ENCODE data around the gene MEST. TPM values are rescaled to one million over a fixed set of nuclear protein-coding genes. Genes with fewer than 3 reads are reported as not detected.
"Not testable (repeated sequence)": the region's sequence is repeated elsewhere in the genome, so short reads cannot be mapped to it uniquely, and the experiment has no call there.

MEST gene
- not detected in 2 replicates for total RNA-seq (2014; rRNA removed; shearing (Covaris generic))

GRCh38 chr7:130491841-130492522, at the start of gene MEST:
MEST (plus strand) TSS chr7:130492085; CDS start chr7:130492314, 229 bp downstream.
- no peak for DNase-seq (ENCODE audit: low spot score)

GRCh38 chr7:130442601-130443000, 49.3 kb upstream of the MEST start:
- DNase-seq (ENCODE audit: low spot score), result no peak

- DNase-seq (ENCODE audit: low spot score), result no peak
These were observed 47.7 kb upstream of the MEST start for GRCh38 chr7:130444234-130444633.

GRCh38 chr7:130444751-130445407, 47.0 kb upstream of the MEST start:
- DNase-seq (ENCODE audit: low spot score), result no peak

GRCh38 chr7:130446259-130446658, 45.6 kb upstream of the MEST start:
- DNase-seq (ENCODE audit: low spot score), result no peak

GRCh38 chr7:130451344-130451743, 40.5 kb upstream of the MEST start:
- not testable (repeated sequence) for DNase-seq (ENCODE audit: low spot score)

- DNase-seq (ENCODE audit: low spot score), result no peak
These were observed 38.9 kb upstream of the MEST start for GRCh38 chr7:130452951-130453350.

GRCh38 chr7:130454959-130455358, 36.9 kb upstream of the MEST start:
- no peak for DNase-seq (ENCODE audit: low spot score)

- no peak for DNase-seq (ENCODE audit: low spot score)
These were observed 33.6 kb upstream of the MEST start for GRCh38 chr7:130458257-130458656.

- DNase-seq (ENCODE audit: low spot score), result no peak
These were observed 30.6 kb upstream of the MEST start for GRCh38 chr7:130461272-130461671.

- DNase-seq (ENCODE audit: low spot score), result no peak
These were observed 28.1 kb upstream of the MEST start for GRCh38 chr7:130463553-130464434.

- DNase-seq (ENCODE audit: low spot score), result no peak
These were observed 23.3 kb upstream of the MEST start for GRCh38 chr7:130468612-130469011.

GRCh38 chr7:130471974-130472373, 19.9 kb upstream of the MEST start:
- DNase-seq (ENCODE audit: low spot score), result no peak

GRCh38 chr7:130473289-130473688, 18.6 kb upstream of the MEST start:
- DNase-seq (ENCODE audit: low spot score), result no peak

- DNase-seq (ENCODE audit: low spot score), result no peak
These were observed 18.0 kb upstream of the MEST start for GRCh38 chr7:130473876-130474275.

- no peak for DNase-seq (ENCODE audit: low spot score)
These were observed 16.1 kb upstream of the MEST start for GRCh38 chr7:130475776-130476175.

- DNase-seq (ENCODE audit: low spot score), result no peak
These were observed 15.4 kb upstream of the MEST start for GRCh38 chr7:130476297-130477150.

GRCh38 chr7:130478991-130479390, 12.9 kb upstream of the MEST start:
- no peak for DNase-seq (ENCODE audit: low spot score)

- DNase-seq (ENCODE audit: low spot score), result no peak
These were observed 12.0 kb upstream of the MEST start for GRCh38 chr7:130479716-130480400.

GRCh38 chr7:130481898-130482297, 10.0 kb upstream of the MEST start:
- DNase-seq (ENCODE audit: low spot score), result peak; percentile 10

- no peak for DNase-seq (ENCODE audit: low spot score)
These were observed 8.9 kb upstream of the MEST start for GRCh38 chr7:130483031-130483430.

Measured in A172 (cell line).